A549 (cell line): Measurements from ENCODE around the gene C2orf80. TPM values are rescaled to one million over a fixed set of nuclear protein-coding genes. Genes with fewer than 3 reads are reported as not detected.

Experiments used
- ATAC-seq, 2 experiments: fragments of 200-7000 bp in 1 of 2; fragments of >200 bp in 1 of 2; cut with Nextera tagmentation in 1 of 2; cut with Tn5 transposase in 1 of 2; 3 replicates each; pipeline versions ENCODE4 v1.8.0 to v1.9.1; 2018 to 2020; ENCODE audit warnings: mild to moderate bottlenecking in 1 of 2, moderate library complexity in 1 of 2
- CTCF ChIA-PET: fragments of 300-600 bp; sonication (Branson Sonifier 250); formaldehyde crosslinking; extraction: SDS; loops from one replicate; lab custom pipeline; 2021; ENCODE audit warnings: antibody characterized with exemption, inconsistent platforms; lab: Yijun Ruan, JAX
- POLR2A ChIA-PET: fragments of 350-600 bp; formaldehyde crosslinking; extraction: SDS; loops from one replicate; lab custom pipeline; 2021; ENCODE audit warnings: antibody characterized with exemption, inconsistent platforms; lab: Yijun Ruan, JAX
- DNase-seq, 2 experiments: peaks; one replicate each; pipeline versions ENCODE4 v3.0.0 to v3.0.0-alpha.2; 2011 to 2016; ENCODE audit warnings: low read depth in 1 of 2, low spot score in 1 of 2
- FAIRE-seq: peaks from 2 replicates; lab custom pipeline; 2011; peaks lifted over from hg19 to GRCh38; lab: Jason Lieb, UNC
- H3K27ac ChIP-seq, 2 experiments: fragments of >200 bp; sonication (Bioruptor Twin); formaldehyde crosslinking; 3 replicates each; pipeline ENCODE4 v1.5.1; 2016 to 2017
- H3K4me1 ChIP-seq: fragments of >200 bp; sonication (Bioruptor Twin); formaldehyde crosslinking; 3 replicates; pipeline ENCODE4 v1.6.1; 2016
- H3K4me2 ChIP-seq: fragments of >200 bp; sonication (Bioruptor Twin); formaldehyde crosslinking; 3 replicates; pipeline ENCODE4 v1.6.1; 2016
- H3K4me3 ChIP-seq: fragments of >200 bp; sonication (Bioruptor Twin); formaldehyde crosslinking; 3 replicates; pipeline ENCODE4 v1.5.1; 2016
- H3K9me3 ChIP-seq: fragments of >200 bp; sonication (Bioruptor Twin); formaldehyde crosslinking; 3 replicates; pipeline ENCODE4 v1.6.1; 2016
- BHLHE40 ChIP-seq: IDR thresholded peaks from 2 replicates; pipeline ENCODE4 v1.6.1; 2012; ENCODE audit warnings: low read depth, low read length, inconsistent platforms
- CBX2 ChIP-seq: fragments of 200-600 bp; sonication (generic); IDR thresholded peaks from 2 replicates; pipeline ENCODE4 v1.6.1; 2016; ENCODE audit warnings: low read depth, mild to moderate bottlenecking, borderline replicate concordance
- CBX8 ChIP-seq: fragments of 200-600 bp; sonication (generic); IDR thresholded peaks from 2 replicates; pipeline ENCODE4 v1.6.1; 2016
- CHD2 ChIP-seq: fragments of 150-350 bp; IDR thresholded peaks from 2 replicates; pipeline ENCODE4 v1.6.1; 2014; ENCODE audit warnings: low read length; ENCODE audit not compliant: partially characterized antibody
- CHD4 ChIP-seq: fragments of 200-600 bp; sonication (generic); IDR thresholded peaks from 2 replicates; pipeline ENCODE4 v1.6.1; 2016; ENCODE audit warnings: antibody characterized with exemption, mild to moderate bottlenecking, borderline replicate concordance
- ELK1 ChIP-seq: fragments of 150-350 bp; IDR thresholded peaks from 2 replicates; pipeline ENCODE4 v1.6.1; 2014; ENCODE audit warnings: low read depth, mild to moderate bottlenecking, low read length
- EP300 ChIP-seq, 2 experiments: fragments of >200 bp; sonication (Bioruptor Twin); formaldehyde crosslinking; IDR thresholded peaks; 2 replicates in 1 of 2; 3 replicates in 1 of 2; pipeline ENCODE4 v1.6.1; 2016 to 2017
- FOSB ChIP-seq: fragments of 250-450 bp; sonication (Bioruptor Pico); IDR thresholded peaks from 2 replicates; pipeline ENCODE4 v1.5.0; 2020; ENCODE audit warnings: mild to moderate bottlenecking, moderate library complexity
- HDAC2 ChIP-seq: fragments of 200-600 bp; sonication (generic); IDR thresholded peaks from 2 replicates; pipeline ENCODE4 v1.6.1; 2016
- HOXB13 ChIP-seq: fragments of 250-450 bp; sonication (Bioruptor Pico); IDR thresholded peaks from 2 replicates; pipeline ENCODE4 v1.5.0; 2020; ENCODE audit warnings: low read depth, mild to moderate bottlenecking, moderate library complexity
- HOXB5 ChIP-seq: fragments of 250-450 bp; sonication (Bioruptor Pico); IDR thresholded peaks from 2 replicates; pipeline ENCODE4 v1.5.0; 2020; ENCODE audit warnings: mild to moderate bottlenecking, moderate library complexity
- KDM1A ChIP-seq: fragments of 200-600 bp; sonication (generic); IDR thresholded peaks from 2 replicates; pipeline ENCODE4 v1.6.1; 2016; ENCODE audit warnings: low read depth, mild to moderate bottlenecking
- KDM5A ChIP-seq: fragments of 200-600 bp; sonication (generic); IDR thresholded peaks from 2 replicates; pipeline ENCODE4 v1.6.1; 2016; ENCODE audit warnings: antibody characterized with exemption, mild to moderate bottlenecking
- MAZ ChIP-seq: fragments of 150-350 bp; IDR thresholded peaks from 2 replicates; pipeline ENCODE4 v1.6.1; 2014; ENCODE audit warnings: antibody characterized with exemption, low read depth, low read length, borderline replicate concordance
- NPAS2 ChIP-seq: fragments of 250-450 bp; sonication (Bioruptor Pico); IDR thresholded peaks from 2 replicates; pipeline ENCODE4 v1.8.0; 2022; ENCODE audit warnings: mild to moderate bottlenecking, moderate library complexity, borderline replicate concordance
- RAD21 ChIP-seq, 2 experiments: fragments of >200 bp in 1 of 2; sonication (Bioruptor Twin) in 1 of 2; formaldehyde crosslinking in 1 of 2; IDR thresholded peaks in 1 of 2; conservative IDR thresholded peaks in 1 of 2; 2 replicates in 1 of 2; 3 replicates in 1 of 2; pipeline ENCODE4 v1.6.1; 2012 to 2018; ENCODE audit warnings: inconsistent platforms in 1 of 2
- RARB ChIP-seq: fragments of 250-450 bp; sonication (Bioruptor Pico); IDR thresholded peaks from 2 replicates; pipeline ENCODE4 v1.8.0; 2021; ENCODE audit warnings: mild to moderate bottlenecking, moderate library complexity
- RCOR1 ChIP-seq: fragments of 150-350 bp; IDR thresholded peaks from 2 replicates; pipeline ENCODE4 v1.6.1; 2014; ENCODE audit warnings: antibody characterized with exemption, low read length, low read depth
- REST ChIP-seq: fragments of 200-600 bp; sonication (generic); IDR thresholded peaks from 2 replicates; pipeline ENCODE4 v1.6.1; 2016; ENCODE audit warnings: antibody characterized with exemption, mild to moderate bottlenecking, moderate library complexity
- RFX5 ChIP-seq: fragments of 450-650 bp; IDR thresholded peaks from 2 replicates; pipeline ENCODE4 v1.7.1; 2014; ENCODE audit warnings: antibody characterized with exemption, mild to moderate bottlenecking, moderate library complexity
- SMC3 ChIP-seq: fragments of >200 bp; sonication (Bioruptor Twin); formaldehyde crosslinking; IDR thresholded peaks from 3 replicates; pipeline ENCODE4 v1.6.1; 2018; ENCODE audit warnings: inconsistent platforms
- USF2 ChIP-seq: fragments of 450-650 bp; IDR thresholded peaks from 2 replicates; pipeline ENCODE4 v1.6.1; 2014; ENCODE audit warnings: antibody characterized with exemption
- ZC3H11A ChIP-seq: fragments of 450-650 bp; IDR thresholded peaks from 2 replicates; pipeline ENCODE4 v1.6.1; 2014; ENCODE audit warnings: antibody characterized with exemption, mild to moderate bottlenecking
- WGBS: methylation state at CpG from one replicate; pipeline ENCODE4 v1.1.6; 2017; ENCODE audit errors: missing lambda C conversion rate; 5-methylcytosine and 5-hydroxymethylcytosine counted together
- polyA plus RNA-seq, 4 experiments: library from polyadenylated mRNA; depleted of rRNA in 3 of 4; stranded (reverse); fragments of >200 nt; fragmentation: RNase III in 1 of 4; extraction: RNeasy Plus Mini Kit Qiagen cat#74134 plus additional on column Dnase treatment in 1 of 4; gene quantifications; 2 replicates in 3 of 4; 3 replicates in 1 of 4; pipeline ENCODE4 v1.2.3, GENCODE V29; 2011 to 2017

Gene C2orf80
- polyA plus RNA-seq, 2 of the 4 experiments (the other 2 are of a cell fraction) = not detected

GRCh38 chr2:208135794-208136715, 53.8 kb downstream of the C2orf80 start:
- POLR2A ChIA-PET = no interaction called here
- whole genome bisulfite sequencing = 82% methylated on average over 11 of the region's 11 CpGs
- Histone ChIP-seq H3K4me2 (no peak overlapping the region), H3K4me3 (no peak overlapping the region), H3K27ac (no peak overlapping the region)
- DNase-seq (no peak), FAIRE-seq (no peak), ATAC-seq (no peak)
- TF ChIP-seq ZC3H11A (no peak), REST (no peak), CHD2 (no peak), KDM1A (no peak), RCOR1 (no peak)
- TF ChIP-seq, all 56 proteins: peak for 0
- Histone ChIP-seq H3K9me3 (no peaks in the 10 kb centered on the region), H3K4me1 (no peaks in the 10 kb centered on the region)
- CTCF ChIA-PET = no interaction called here

GRCh38 chr2:208134928-208135586, 54.8 kb downstream of the C2orf80 start:
- Histone ChIP-seq H3K9me3 (no peaks in the 10 kb centered on the region), H3K4me3 (no peak overlapping the region), H3K4me2 (no peak overlapping the region), H3K27ac (no peak overlapping the region), H3K4me1 (no peaks in the 10 kb centered on the region)
- ChIA-PET CTCF (no interaction called here), POLR2A (no interaction called here)
- 32% methylated on average over 7 of the region's 8 CpGs for WGBS
- no peak for FAIRE-seq
- TF ChIP-seq HOXB13 (CRISPR knock-in tag) = no peak
- TF ChIP-seq RFX5 = no peak
- TF ChIP-seq KDM5A = no peak
- no peak for TF ChIP-seq CHD4
- TF ChIP-seq USF2 = no peak
- TF ChIP-seq HDAC2 = no peak
- no peak for TF ChIP-seq HOXB5
- TF ChIP-seq CBX8 = no peak
- no peak for TF ChIP-seq RAD21 (conservative IDR thresholded peaks at IDR 0.05 in 1 of 2, IDR thresholded peaks at IDR 0.05 in 1 of 2)
- TF ChIP-seq EP300 (IDR thresholded peaks at IDR 0.05) = no peak
- TF ChIP-seq MAZ = no peak
- TF ChIP-seq FOSB (CRISPR knock-in tag) = no peak
- no peak for TF ChIP-seq BHLHE40
- no peak for TF ChIP-seq ELK1
- no peak for TF ChIP-seq RARB (CRISPR knock-in tag)
- TF ChIP-seq CBX2 = no peak
- TF ChIP-seq SMC3 = no peak
- TF ChIP-seq NPAS2 (CRISPR knock-in tag) = no peak
- no peak for DNase-seq
- ATAC-seq = no peak
